ENCODE results near the gene GDPD5.

GRCh38 chr11:75497788-75498409, 27.8 kb downstream of the GDPD5 start:
- TF ChIP-seq BACH2 (CRISPR knock-in tag; IDR thresholded peaks at IDR 0.05; ENCODE audit: borderline replicate concordance) = no peak
- TF ChIP-seq POU6F1 (CRISPR knock-in tag; IDR thresholded peaks at IDR 0.05; ENCODE audit: borderline replicate concordance, low read depth) = no peak
- no peak for TF ChIP-seq PATZ1 (CRISPR knock-in tag; IDR thresholded peaks at IDR 0.05; ENCODE audit: borderline replicate concordance)
- TF ChIP-seq TCF4 (CRISPR knock-in tag; IDR thresholded peaks at IDR 0.05; ENCODE audit: borderline replicate concordance) = no peak
- TF ChIP-seq CSDC2 (CRISPR knock-in tag; IDR thresholded peaks at IDR 0.05) = no peak
- TF ChIP-seq SNAI2 (CRISPR knock-in tag; IDR thresholded peaks at IDR 0.05) = no peak
- no peak for TF ChIP-seq ZFP30 (CRISPR knock-in tag; IDR thresholded peaks at IDR 0.05)
- no peak for TF ChIP-seq CREB5 (CRISPR knock-in tag; IDR thresholded peaks at IDR 0.05; ENCODE audit: low read depth)
- no peak for TF ChIP-seq ZNF565 (CRISPR knock-in tag; conservative IDR thresholded peaks at IDR 0.05; ENCODE audit: low read depth)
- TF ChIP-seq ARNTL (CRISPR knock-in tag; IDR thresholded peaks at IDR 0.05; ENCODE audit: borderline replicate concordance, low read depth) = no peak
- TF ChIP-seq ZFP3 (CRISPR knock-in tag; IDR thresholded peaks at IDR 0.05) = no peak
- no peak for TF ChIP-seq ZC3H10 (CRISPR knock-in tag; IDR thresholded peaks at IDR 0.05)
